Bone marrow (tissue), 2 donors: Measurements from ENCODE around the gene FAM186B.

Experiments
- DNase-seq, 2 donors: peaks; one replicate each; lab custom pipeline; 2025; lab: John Stamatoyannopoulos, UW

FAM186B gene

GRCh38 chr12:49609059-49609874 is 3.8 kb upstream of the FAM186B start:
- no peak for DNase-seq

- DNase-seq: no peak
These were observed 583 bp downstream of the FAM186B start for GRCh38 chr12:49604856-49605255.

GRCh38 chr12:49603721-49604120 is 1.7 kb downstream of the FAM186B start:
- DNase-seq: no peak

- no peak for DNase-seq
These were observed 5.5 kb downstream of the FAM186B start for GRCh38 chr12:49599961-49600360.

- DNase-seq: no peak
These were observed 6.9 kb downstream of the FAM186B start for GRCh38 chr12:49598527-49598926.

- no peak for DNase-seq
These were observed 16.5 kb downstream of the FAM186B start for GRCh38 chr12:49588721-49589516.

- no peak for DNase-seq
These were observed 17.2 kb downstream of the FAM186B start for GRCh38 chr12:49588281-49588680.

- DNase-seq: no peak
These were observed 18.1 kb downstream of the FAM186B start for GRCh38 chr12:49587174-49587908.

- no peak for DNase-seq
These were observed 19.7 kb downstream of the FAM186B start for GRCh38 chr12:49585477-49586459.

GRCh38 chr12:49584591-49584990 is 20.8 kb downstream of the FAM186B start:
- DNase-seq: no peak

GRCh38 chr12:49583366-49584094 is 21.9 kb downstream of the FAM186B start:
- DNase-seq: no peak

GRCh38 chr12:49582850-49583249 is 22.6 kb downstream of the FAM186B start:
- DNase-seq: no peak

- no peak for DNase-seq
These were observed 23.2 kb downstream of the FAM186B start for GRCh38 chr12:49582201-49582600.

GRCh38 chr12:49580572-49581535 is 24.6 kb downstream of the FAM186B start:
- peak; percentile 5 to 6 for DNase-seq

- DNase-seq: no peak
These were observed 26.8 kb downstream of the FAM186B start for GRCh38 chr12:49578471-49579112.

GRCh38 chr12:49577589-49578315 is 27.7 kb downstream of the FAM186B start:
- no peak for DNase-seq

GRCh38 chr12:49568442-49569162 is 36.8 kb downstream of the FAM186B start:
- DNase-seq: no peak
